H1 (cell line): ENCODE measurements around the gene MMP11. TPM values are rescaled to one million over a fixed set of nuclear protein-coding genes. Genes with fewer than 3 reads are reported as not detected.

Source experiments
- CTCF ChIA-PET: fragments of 300-600 bp; sonication (Branson Sonifier 250); formaldehyde crosslinking; loops from one replicate; lab custom pipeline; 2021; ENCODE audit not compliant: partially characterized antibody; lab: Charles Lee
- POLR2A ChIA-PET: fragments of 300-600 bp; sonication (Branson Sonifier 250); formaldehyde crosslinking; loops from one replicate; lab custom pipeline; 2021; ENCODE audit warnings: inconsistent platforms; ENCODE audit not compliant: partially characterized antibody; lab: Charles Lee
- DNase-seq, 2 experiments: peaks; one replicate each; pipeline versions ENCODE4 v3.0.0 to v3.0.0-alpha.2; 2010 to 2022; ENCODE audit warnings: low spot score in 2 of 2, low read depth in 1 of 2, mixed read lengths in 1 of 2
- FAIRE-seq: peaks from 2 replicates; lab custom pipeline; 2011; peaks lifted over from hg19 to GRCh38; lab: Jason Lieb, UNC
- H2AFZ ChIP-seq: 2 replicates; pipeline ENCODE4 v1.8.1; 2012; ENCODE audit warnings: low read length, inconsistent platforms
- H2AK5ac ChIP-seq: 2 replicates; pipeline ENCODE4 v1.6.1; 2013; ENCODE audit warnings: low read depth, low read length
- H2BK120ac ChIP-seq: replicated peaks from 2 replicates; pipeline ENCODE3; 2013; ENCODE audit warnings: low read depth, low read length, inconsistent platforms
- H2BK12ac ChIP-seq: 2 replicates; pipeline ENCODE4 v1.6.1; 2013; ENCODE audit warnings: low read depth, low read length
- H2BK15ac ChIP-seq: 2 replicates; pipeline ENCODE4 v1.6.1; 2013; ENCODE audit warnings: low read length
- H2BK20ac ChIP-seq: 2 replicates; pipeline ENCODE4 v1.6.1; 2013; ENCODE audit warnings: low read length
- H2BK5ac ChIP-seq: 2 replicates; pipeline ENCODE4 v1.6.1; 2013; ENCODE audit warnings: low read depth, low read length
- H3K14ac ChIP-seq: 2 replicates; pipeline ENCODE4 v1.6.1; 2013; ENCODE audit warnings: inconsistent platforms; ENCODE audit not compliant: insufficient read length
- H3K18ac ChIP-seq: 2 replicates; pipeline ENCODE4 v1.6.1; 2013; ENCODE audit warnings: low read length; ENCODE audit errors: extremely low read depth
- H3K23ac ChIP-seq: 2 replicates; pipeline ENCODE4 v1.6.1; 2013; ENCODE audit warnings: inconsistent platforms; ENCODE audit not compliant: insufficient read length
- H3K23me2 ChIP-seq: 2 replicates; pipeline ENCODE4 v1.6.1; 2013; ENCODE audit warnings: low read depth, low read length
- H3K27ac ChIP-seq: 2 replicates; pipeline ENCODE4 v1.6.1; 2011; ENCODE audit warnings: low read depth, low read length, inconsistent platforms
- H3K27me3 ChIP-seq, 4 experiments: replicated peaks in 1 of 4; 1 replicate in 1 of 4; 2 replicates in 3 of 4; pipeline versions ENCODE4 v1.6.1 to v1.8.1; 2011 to 2013; ENCODE audit warnings: low read length in 3 of 4, mild to moderate bottlenecking in 3 of 4, inconsistent platforms in 2 of 4, mixed read lengths in 2 of 4, moderate library complexity in 1 of 4; ENCODE audit not compliant: control insufficient read depth in 3 of 4, insufficient read depth in 3 of 4; ENCODE audit errors: extremely low read depth in 1 of 4
- H3K36me3 ChIP-seq, 4 experiments: 2 replicates each; pipeline versions ENCODE4 v1.6.1 to v1.8.1; 2011 to 2013; ENCODE audit warnings: mild to moderate bottlenecking in 4 of 4, low read length in 3 of 4, moderate library complexity in 2 of 4, control low read depth in 1 of 4, inconsistent platforms in 1 of 4; ENCODE audit not compliant: insufficient read depth in 4 of 4, control insufficient read depth in 2 of 4
- H3K4ac ChIP-seq: replicated peaks from 2 replicates; pipeline ENCODE3; 2013; ENCODE audit warnings: low read length, low read depth, mixed read lengths, inconsistent platforms; ENCODE audit not compliant: insufficient read length
- H3K4me1 ChIP-seq, 4 experiments: replicated peaks in 1 of 4; 1 replicate in 1 of 4; 2 replicates in 3 of 4; pipeline versions ENCODE4 v1.6.1 to v1.8.1; 2011 to 2013; ENCODE audit warnings: low read length in 3 of 4, inconsistent platforms in 2 of 4, mixed read lengths in 1 of 4; ENCODE audit not compliant: insufficient read depth in 4 of 4, control insufficient read depth in 3 of 4
- H3K4me2 ChIP-seq, 2 experiments: 2 replicates each; pipeline versions ENCODE4 v1.6.1 to v1.8.1; 2011 to 2013; ENCODE audit warnings: low read depth in 2 of 2, low read length in 2 of 2, control low read depth in 1 of 2, inconsistent platforms in 1 of 2, mild to moderate bottlenecking in 1 of 2; ENCODE audit not compliant: insufficient read depth in 1 of 2
- H3K4me3 ChIP-seq, 4 experiments: fragments of 200-600, 300-600 bp in 1 of 4; sonication (generic), shearing (Covaris generic), sonication (Bioruptor Twin) in 1 of 4; 2 replicates each; pipeline versions ENCODE4 v1.5.1 to v1.8.1; 2011 to 2016; ENCODE audit warnings: low read length in 4 of 4, low read depth in 3 of 4, control low read depth in 2 of 4, inconsistent platforms in 2 of 4, mild to moderate bottlenecking in 2 of 4, mixed read lengths in 1 of 4, moderate library complexity in 1 of 4; ENCODE audit not compliant: insufficient read depth in 2 of 4; ENCODE audit errors: extremely low read depth in 1 of 4
- H3K56ac ChIP-seq: replicated peaks from 2 replicates; pipeline ENCODE3; 2013; ENCODE audit warnings: low read depth, mild to moderate bottlenecking, mixed read lengths, low read length, inconsistent platforms; ENCODE audit not compliant: insufficient read length
- H3K79me1 ChIP-seq: 2 replicates; pipeline ENCODE4 v1.6.1; 2013; ENCODE audit warnings: low read depth, low read length, control low read depth
- H3K79me2 ChIP-seq, 2 experiments: 2 replicates each; pipeline versions ENCODE4 v1.6.1 to v1.8.1; 2012 to 2013; ENCODE audit warnings: low read length in 2 of 2, mild to moderate bottlenecking in 2 of 2, inconsistent platforms in 1 of 2; ENCODE audit not compliant: insufficient read depth in 2 of 2, control insufficient read depth in 1 of 2
- H3K9ac ChIP-seq, 4 experiments: replicated peaks in 1 of 4; 1 replicate in 1 of 4; 2 replicates in 3 of 4; pipeline versions ENCODE4 v1.6.1 to v1.8.1; 2011 to 2013; ENCODE audit warnings: low read depth in 3 of 4, low read length in 3 of 4, control low read depth in 2 of 4, mild to moderate bottlenecking in 2 of 4, moderate library complexity in 2 of 4, inconsistent platforms in 1 of 4; ENCODE audit errors: extremely low read depth in 1 of 4
- H3K9me3 ChIP-seq, 2 experiments: 2 replicates each; pipeline versions ENCODE4 v1.6.1 to v1.8.1; 2012 to 2013; ENCODE audit warnings: mild to moderate bottlenecking in 2 of 2, moderate library complexity in 2 of 2, control low read depth in 1 of 2, inconsistent platforms in 1 of 2, low read depth in 1 of 2, low read length in 1 of 2, mixed read lengths in 1 of 2; ENCODE audit not compliant: insufficient read depth in 2 of 2
- H4K20me1 ChIP-seq, 2 experiments: replicated peaks in 1 of 2; 2 replicates each; pipeline versions ENCODE3 to v1.8.1; 2011 to 2013; ENCODE audit warnings: inconsistent platforms in 2 of 2, low read length in 2 of 2, mild to moderate bottlenecking in 1 of 2; ENCODE audit not compliant: insufficient read depth in 2 of 2, control insufficient read depth in 1 of 2
- H4K5ac ChIP-seq: 2 replicates; pipeline ENCODE4 v1.6.1; 2013; ENCODE audit warnings: low read length, low read depth, mixed read lengths, inconsistent platforms; ENCODE audit not compliant: insufficient read length
- H4K8ac ChIP-seq: 2 replicates; pipeline ENCODE4 v1.8.0; 2013; ENCODE audit warnings: mild to moderate bottlenecking, moderate library complexity, low read length, inconsistent platforms; ENCODE audit not compliant: insufficient read depth; ENCODE audit errors: extremely low read depth
- H4K91ac ChIP-seq: replicated peaks from 2 replicates; pipeline ENCODE3; 2013; ENCODE audit warnings: low read length, mixed read lengths, inconsistent platforms; ENCODE audit not compliant: insufficient read length
- GTF2F1 ChIP-seq: IDR thresholded peaks from 2 replicates; pipeline ENCODE4 v1.6.1; 2012; ENCODE audit warnings: low read depth, low read length, improper control_type of control experiment, borderline replicate concordance
- POU5F1 ChIP-seq: IDR thresholded peaks from 2 replicates; pipeline ENCODE4 v1.6.1; 2011; ENCODE audit warnings: low read depth, mild to moderate bottlenecking, low read length, moderate library complexity
- WGBS, 2 experiments: shearing (Covaris generic) in 1 of 2; methylation state at CpG; one replicate each; pipeline versions ENCODE4 v1.1.6 to v1.1.7; 2013 to 2015; ENCODE audit warnings: low lambda C conversion rate in 2 of 2, mixed read lengths in 2 of 2, inconsistent platforms in 1 of 2, low coverage in 1 of 2, missing lambda C conversion rate in 1 of 2; ENCODE audit not compliant: insufficient replicate concordance in 2 of 2, insufficient coverage in 1 of 2, insufficient read length in 1 of 2; ENCODE audit errors: extremely low coverage in 1 of 2, missing lambda C conversion rate in 1 of 2; 5-methylcytosine and 5-hydroxymethylcytosine counted together
- polyA plus RNA-seq, 7 experiments: library from polyadenylated mRNA; depleted of rRNA in 3 of 7; stranded (reverse) in 5 of 7; unstranded in 2 of 7; fragments of >200 nt in 5 of 7; fragments of 200-250 nt in 2 of 7; gene quantifications; 1 replicate in 5 of 7; 2 replicates in 1 of 7; 4 replicates in 1 of 7; pipeline versions ENCODE4 v1.2.1 to v1.2.3, GENCODE V29; 2011 to 2013; ENCODE audit warnings: missing spikeins in 2 of 7, mixed read lengths in 2 of 7
- total RNA-seq: library from RNA; stranded (reverse); fragmentation: NEBNext Ultra II Directional; extraction: Animal tissue kit (Norgen Biotek cat#: 25700); gene quantifications from 2 replicates; pipeline ENCODE4 v1.2.1, GENCODE V29; 2021

Gene MMP11
- total and polyA plus RNA-seq, 2 of the 8 experiments (the other 6 are each of a cell fraction or from before 2014, with no cell fraction given), result 10.2 to 18.3 TPM

DNA sequence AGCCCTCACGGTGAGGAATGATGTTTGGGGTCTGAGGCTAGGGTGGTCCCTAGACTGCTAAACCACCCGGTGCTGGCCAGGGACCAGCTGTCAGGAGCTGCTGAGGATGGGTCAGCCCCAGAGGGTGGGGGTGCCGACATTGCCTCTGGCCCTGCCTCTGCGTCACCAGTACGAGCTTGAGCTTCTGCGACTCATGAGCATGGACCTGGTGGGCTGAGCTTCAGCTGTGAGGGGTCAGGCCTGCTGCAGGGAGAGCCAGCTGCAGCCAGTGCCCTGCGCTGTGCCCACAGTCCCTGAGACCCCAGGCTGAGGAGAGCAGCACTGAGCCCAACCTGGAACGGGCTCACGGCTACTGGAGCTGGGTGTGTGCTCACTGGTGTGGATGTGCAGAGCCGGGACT lies 59.1 kb downstream of the MMP11 start:
- FAIRE-seq, result no peak
- Histone ChIP-seq H3K4me2 (no peak overlapping the region), H3K79me1 (peaks cover 4% of the 10 kb centered on the region; the same call in 1 of the 2 replicates), H3K4me3 (no peak overlapping the region), H4K20me1 (peaks cover 6 to 26% of the 10 kb centered on the region in 2 experiments), H2AK5ac (no peak overlapping the region), H3K4ac (no peak overlapping the region), H3K14ac (no peak overlapping the region), H3K18ac (no peak overlapping the region), H3K23me2 (no peaks in the 10 kb centered on the region), H3K9ac (no peak overlapping the region), H3K36me3 (peaks cover 3 to 27% (median 10%) of the 10 kb centered on the region in 4 experiments; a peak in 4 of 8 replicates), H2BK120ac (no peak overlapping the region), H3K4me1 (no peaks in the 10 kb centered on the region), H2BK5ac (no peak overlapping the region), H3K9me3 (no peaks in the 10 kb centered on the region), H4K5ac (no peak overlapping the region), H2BK20ac (no peak overlapping the region), H2BK15ac (no peak overlapping the region), H2AFZ (no peak overlapping the region), H2BK12ac (no peak overlapping the region), H3K56ac (no peak overlapping the region), H3K23ac (no peak overlapping the region), H4K91ac (no peak overlapping the region), H3K27ac (no peak overlapping the region), H3K79me2 (no peaks in the 10 kb centered on the region; a peak in 1 of 4 replicates), H4K8ac (no peak overlapping the region; the same call in 1 of the 2 replicates), H3K27me3 (no peaks in the 10 kb centered on the region; a peak in 1 of 7 replicates)
- TF ChIP-seq GTF2F1 (no peak), POU5F1 (no peak)
- ChIA-PET POLR2A (interaction anchor here (0.6 to 1.3 kb wide), 3 partner anchors 18 to 63 kb away, joined by 3 read pairs; no protein-coding TSS in a partner anchor), CTCF (interaction anchor here (0.6 to 1.2 kb wide), 2 partner anchors 14 to 42 kb away, joined by 3 to 4 read pairs; no protein-coding TSS in a partner anchor)
- 88% methylated on average over 10 of the region's 10 CpGs; no CpG with 5 or more reads in 1 of the 2 experiments for WGBS, 2 experiments
- no peak for DNase-seq
